Activated CD4-positive, alpha-beta memory T cell treated with anti-CD3 and anti-CD28 coated beads for 36 hours (primary cell): ENCODE measurements around the gene DPYSL4. TPM values are rescaled to one million over a fixed set of nuclear protein-coding genes. Genes with fewer than 3 reads are reported as not detected.

Experiments
- CTCF ChIA-PET: fragments of 350-600 bp; sonication (Branson Sonifier 250); formaldehyde crosslinking; loops from one replicate; lab custom pipeline; 2021; ENCODE audit warnings: antibody characterized with exemption, inconsistent platforms; lab: Charles Lee
- POLR2A ChIA-PET: fragments of 350-600 bp; sonication (Branson Sonifier 250); formaldehyde crosslinking; loops from one replicate; lab custom pipeline; 2021; ENCODE audit warnings: antibody characterized with exemption; lab: Charles Lee
- DNase-seq: peaks from one replicate; pipeline ENCODE4 v3.0.0-alpha.2; 2020
- H3K27ac Mint-ChIP-seq: one replicate; pipeline ENCODE4 v1.8.0; 2021; ENCODE audit warnings: mixed read lengths
- H3K27me3 Mint-ChIP-seq: one replicate; pipeline ENCODE4 v1.8.0; 2021; ENCODE audit warnings: mixed read lengths
- H3K36me3 Mint-ChIP-seq: one replicate; pipeline ENCODE4 v1.8.0; 2021; ENCODE audit warnings: mixed read lengths
- H3K4me1 Mint-ChIP-seq: one replicate; pipeline ENCODE4 v1.8.0; 2021; ENCODE audit warnings: low read depth, mixed read lengths
- H3K4me3 Mint-ChIP-seq: one replicate; pipeline ENCODE4 v1.8.0; 2021; ENCODE audit warnings: mild to moderate bottlenecking, mixed read lengths
- H3K9me3 Mint-ChIP-seq: one replicate; pipeline ENCODE4 v1.8.0; 2021; ENCODE audit warnings: mixed read lengths
- intact Hi-C: fragments of 100-400 bp; cut with micrococcal nuclease; formaldehyde crosslinking; loops from one replicate; pipeline ENCODE4 v1.15.1; 2023
- total RNA-seq, 2 experiments: library from RNA; stranded (reverse); gene quantifications; one replicate each; pipeline ENCODE4 v1.2.3, GENCODE V29; 2021

The DPYSL4 gene
- total RNA-seq, 2 experiments from 2014 or later = 7.0 to 7.2 TPM

DNA sequence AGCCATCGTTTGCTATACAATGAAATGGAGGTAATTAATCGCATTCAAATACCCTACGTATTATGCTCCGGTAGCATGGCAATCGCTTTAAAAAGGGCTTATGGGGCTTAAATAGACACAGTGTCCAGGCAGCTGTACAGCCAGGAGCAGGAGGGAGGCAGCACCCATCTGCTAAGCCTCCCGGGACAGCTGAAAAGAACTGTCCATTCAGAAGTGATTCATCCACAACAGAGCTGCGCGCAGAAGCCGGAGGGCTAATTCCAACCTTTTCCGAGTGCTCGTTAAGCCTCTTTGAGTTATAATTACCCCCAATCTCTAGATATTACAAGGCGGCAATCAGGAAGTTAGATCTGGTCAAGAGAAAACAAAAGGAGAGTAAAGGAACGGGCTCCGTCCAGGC is 58.3 kb downstream of the DPYSL4 start:
- Mint-ChIP-seq H3K9me3 (no peaks in the 10 kb centered on the region), H3K36me3 (no peaks in the 10 kb centered on the region), H3K4me1 (no peaks in the 10 kb centered on the region), H3K4me3 (no peak overlapping the region), H3K27ac (no peak overlapping the region), H3K27me3 (no peaks in the 10 kb centered on the region)
- no peak for DNase-seq
- ChIA-PET POLR2A (no interaction called here), CTCF (no interaction called here)
- intact Hi-C loops = no loop called here

DNA sequence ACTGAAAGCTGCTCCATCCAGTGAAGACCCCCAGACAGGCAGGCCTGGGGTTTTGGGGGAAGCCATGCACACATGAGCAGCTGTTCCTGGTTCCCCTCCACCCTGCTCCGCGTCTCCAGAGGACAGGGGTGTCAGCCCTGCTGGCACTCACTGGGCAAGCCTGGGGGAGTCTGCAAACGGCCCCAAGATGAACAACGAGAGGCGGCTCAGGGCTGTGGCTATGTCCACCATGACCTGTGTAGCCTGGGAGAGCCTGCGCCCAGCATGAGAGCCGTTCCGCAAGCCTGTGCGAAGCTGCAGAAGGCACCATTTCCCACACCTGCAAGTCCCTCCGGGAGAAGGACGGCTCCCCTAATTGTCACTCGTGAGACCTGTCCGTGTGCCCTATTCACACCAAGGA is 59.5 kb downstream of the DPYSL4 start:
- no peak for DNase-seq
- H3K36me3 Mint-ChIP-seq = no peaks in the 10 kb centered on the region
- ChIA-PET POLR2A (no interaction called here), CTCF (no interaction called here)
- H3K4me1 Mint-ChIP-seq = no peaks in the 10 kb centered on the region
- intact Hi-C loops = no loop called here
- no peaks in the 10 kb centered on the region for H3K9me3 Mint-ChIP-seq
- no peaks in the 10 kb centered on the region for H3K27me3 Mint-ChIP-seq
- no peak overlapping the region for H3K4me3 Mint-ChIP-seq
- no peak overlapping the region for H3K27ac Mint-ChIP-seq

DNA sequence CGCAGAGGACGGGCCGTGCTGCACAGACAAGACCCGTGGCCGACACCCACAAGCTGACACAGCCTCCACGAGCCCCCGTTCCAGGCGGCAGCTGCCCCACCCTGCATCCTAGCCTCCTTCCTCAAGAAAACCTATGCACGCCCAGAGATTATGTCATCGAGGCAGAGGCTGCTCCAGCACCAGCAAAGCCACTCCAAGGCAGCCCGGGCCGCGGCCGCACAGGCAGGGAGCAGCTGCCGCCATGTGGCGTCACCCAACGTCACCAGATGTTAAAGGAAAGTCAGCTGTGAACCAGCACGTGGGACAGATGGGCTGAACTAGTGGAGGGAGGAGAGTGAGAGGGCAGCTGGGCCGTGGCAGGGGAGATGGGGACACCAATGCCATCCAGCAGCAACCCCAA is 61.2 kb downstream of the DPYSL4 start:
- ChIA-PET CTCF (no interaction called here), POLR2A (no interaction called here)
- DNase-seq = no peak
- H3K9me3 Mint-ChIP-seq = no peaks in the 10 kb centered on the region
- no peak overlapping the region for H3K4me3 Mint-ChIP-seq
- intact Hi-C loops = no loop called here
- no peaks in the 10 kb centered on the region for H3K36me3 Mint-ChIP-seq
- H3K4me1 Mint-ChIP-seq = no peaks in the 10 kb centered on the region
- H3K27ac Mint-ChIP-seq = no peak overlapping the region
- H3K27me3 Mint-ChIP-seq = no peaks in the 10 kb centered on the region

DNA sequence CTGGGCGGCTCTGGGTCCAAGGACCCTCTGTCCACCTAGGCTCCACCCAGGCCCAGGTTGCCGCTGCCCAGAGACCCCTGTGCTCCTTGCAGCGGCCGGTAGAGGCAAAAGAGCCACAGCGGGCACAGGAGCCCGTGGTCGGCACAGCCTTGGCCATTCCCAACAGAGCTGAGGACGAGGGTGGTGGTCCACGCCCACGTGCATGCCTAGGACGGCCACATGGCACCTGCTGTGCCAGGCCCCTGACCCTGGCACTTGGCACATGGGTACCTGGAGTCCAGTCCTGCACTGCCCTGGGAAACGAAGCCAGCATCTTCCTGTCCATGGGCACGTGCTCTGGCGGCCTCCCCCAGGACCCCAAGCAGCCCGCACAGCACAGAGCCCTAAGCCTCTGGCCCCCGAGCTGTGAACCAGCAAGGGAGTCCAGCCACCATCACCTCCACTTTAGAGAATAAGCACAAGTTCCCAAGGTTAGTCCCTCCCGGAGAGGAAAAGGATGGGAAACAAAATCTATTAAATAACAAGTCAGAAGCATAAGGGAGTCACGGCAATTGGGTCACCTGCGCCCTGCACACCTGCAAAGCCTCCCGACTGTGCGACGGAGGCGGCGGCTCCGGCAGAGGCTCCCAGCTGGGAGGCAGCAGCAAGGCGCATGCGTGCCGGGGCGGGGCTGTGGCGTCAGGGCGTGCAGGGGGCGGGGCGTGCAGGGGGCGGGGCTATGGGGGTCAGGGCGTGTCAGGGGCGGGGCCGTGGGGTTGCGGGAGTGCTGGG is 61.9 kb downstream of the DPYSL4 start:
- Mint-ChIP-seq H3K27me3 (no peaks in the 10 kb centered on the region), H3K4me3 (peak overlapping the region; percentile 41), H3K9me3 (no peaks in the 10 kb centered on the region), H3K27ac (no peak overlapping the region), H3K4me1 (no peaks in the 10 kb centered on the region), H3K36me3 (no peaks in the 10 kb centered on the region)
- CTCF ChIA-PET = no interaction called here
- POLR2A ChIA-PET = no interaction called here
- DNase-seq = peak; percentile 70
- intact Hi-C loops = no loop called here

DNA sequence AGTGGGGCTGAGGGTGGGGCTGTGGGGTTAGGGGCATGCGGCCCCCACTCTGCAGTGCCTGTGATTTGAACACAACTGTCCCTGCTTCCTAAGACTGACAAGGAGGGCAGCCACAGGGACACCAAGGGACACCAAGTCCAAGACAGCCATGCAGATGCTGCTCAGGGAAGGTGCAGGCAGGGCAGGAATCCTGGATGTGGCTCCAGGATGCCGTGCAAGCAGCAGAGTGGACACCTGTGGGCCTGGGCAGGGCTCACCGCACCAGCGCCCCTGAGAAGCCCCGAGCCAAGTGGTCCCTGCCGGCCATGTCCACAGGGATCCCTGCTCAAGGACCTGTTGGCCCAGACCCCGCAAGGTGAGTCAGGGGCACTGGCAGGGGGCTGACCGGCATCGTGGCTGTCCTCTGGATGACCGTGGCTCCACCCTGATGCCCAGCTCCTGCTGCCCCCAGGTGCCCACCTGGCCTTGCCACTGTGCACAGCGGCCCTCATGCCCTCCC is 62.5 kb downstream of the DPYSL4 start:
- ChIA-PET POLR2A (no interaction called here), CTCF (no interaction called here)
- H3K4me1 Mint-ChIP-seq = no peaks in the 10 kb centered on the region
- no peaks in the 10 kb centered on the region for H3K9me3 Mint-ChIP-seq
- no peak for DNase-seq
- intact Hi-C loops = no loop called here
- no peak overlapping the region for H3K4me3 Mint-ChIP-seq
- H3K36me3 Mint-ChIP-seq = no peaks in the 10 kb centered on the region
- H3K27ac Mint-ChIP-seq = no peak overlapping the region
- H3K27me3 Mint-ChIP-seq = no peaks in the 10 kb centered on the region

DNA sequence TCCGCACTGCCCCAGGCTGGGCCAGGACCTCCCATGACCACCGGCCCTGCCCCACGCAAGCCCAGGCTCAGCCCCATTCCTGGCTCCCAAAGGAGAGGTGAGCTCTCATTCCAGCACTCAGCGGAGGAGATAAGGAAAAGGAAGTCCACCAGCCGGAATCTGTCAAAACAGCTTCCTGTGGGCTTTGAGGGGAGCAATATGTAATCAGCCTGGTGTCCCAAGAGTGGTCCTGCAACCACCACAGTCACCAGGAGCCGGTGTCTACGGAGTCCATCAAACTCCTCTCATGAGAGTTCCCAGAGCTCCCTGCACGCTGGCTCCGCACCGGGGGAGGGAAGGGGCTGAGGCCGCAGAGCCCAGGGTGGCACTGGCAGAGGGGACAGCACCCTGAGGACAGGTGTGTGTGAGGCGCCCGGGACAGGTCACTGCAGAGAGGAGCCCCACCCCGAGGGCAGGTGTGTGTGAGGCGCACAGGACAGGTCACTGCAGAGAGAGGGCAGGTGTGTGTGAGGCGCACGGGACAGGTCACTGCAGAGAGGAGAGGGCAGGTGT is 63.2 kb downstream of the DPYSL4 start:
- Mint-ChIP-seq H3K27me3 (no peaks in the 10 kb centered on the region), H3K36me3 (no peaks in the 10 kb centered on the region), H3K27ac (no peak overlapping the region), H3K9me3 (no peaks in the 10 kb centered on the region), H3K4me1 (no peaks in the 10 kb centered on the region), H3K4me3 (no peak overlapping the region)
- POLR2A ChIA-PET = no interaction called here
- CTCF ChIA-PET = no interaction called here
- no peak for DNase-seq
- intact Hi-C loops = no loop called here

DNA sequence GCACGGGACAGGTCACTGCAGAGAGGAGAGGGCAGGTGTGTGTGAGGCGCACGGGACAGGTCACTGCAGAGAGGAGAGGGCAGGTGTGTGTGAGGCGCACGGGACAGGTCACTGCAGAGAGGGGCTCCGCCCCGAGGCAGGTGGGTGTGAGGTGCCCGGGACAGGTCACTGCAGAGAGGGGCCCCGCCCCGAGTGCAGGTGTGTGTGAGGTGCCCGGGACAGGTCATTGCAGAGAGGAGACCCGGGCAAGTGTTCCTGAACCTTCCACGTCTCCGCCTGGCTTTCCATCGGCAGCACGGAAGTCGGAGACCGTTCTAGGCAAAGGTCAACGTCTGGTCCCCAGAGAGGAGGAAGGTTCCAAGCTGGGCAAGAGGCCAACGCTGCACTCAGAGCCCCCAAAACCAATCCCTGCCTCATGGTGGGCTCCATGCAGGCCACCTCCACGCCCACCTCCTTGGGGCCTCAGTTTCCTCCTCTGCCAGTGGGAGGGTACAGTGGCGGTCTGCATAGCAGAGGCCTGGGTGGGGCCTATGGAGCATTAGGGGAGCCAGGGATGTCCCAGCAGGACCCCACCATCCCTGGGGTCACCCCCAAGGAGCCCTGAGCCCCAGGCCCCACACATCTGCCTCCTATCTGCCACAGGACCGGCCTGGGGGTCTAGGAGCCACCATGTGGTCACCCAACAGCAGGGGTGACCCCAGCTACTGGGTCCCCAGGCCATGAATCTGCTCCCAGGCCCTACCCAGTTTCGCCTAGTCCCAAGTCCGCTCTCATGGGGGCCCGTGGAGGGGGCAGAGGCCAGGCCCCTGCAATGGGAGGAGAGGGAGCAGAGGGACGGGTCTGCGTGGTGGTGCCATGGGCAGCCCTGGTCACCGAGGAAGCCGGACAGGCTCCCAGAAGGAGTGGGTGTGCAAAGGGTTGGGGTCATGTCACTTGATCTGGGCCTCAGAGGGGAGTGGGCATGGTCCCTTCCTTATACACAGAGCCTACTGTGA is 64.0 kb downstream of the DPYSL4 start:
- no peaks in the 10 kb centered on the region for H3K36me3 Mint-ChIP-seq
- ChIA-PET CTCF (no interaction called here), POLR2A (no interaction called here)
- H3K4me1 Mint-ChIP-seq = peaks cover 4% of the 10 kb centered on the region
- H3K27ac Mint-ChIP-seq = no peak overlapping the region
- H3K9me3 Mint-ChIP-seq = no peaks in the 10 kb centered on the region
- intact Hi-C loops = no loop called here
- H3K27me3 Mint-ChIP-seq = no peaks in the 10 kb centered on the region
- DNase-seq = no peak
- no peak overlapping the region for H3K4me3 Mint-ChIP-seq

DNA sequence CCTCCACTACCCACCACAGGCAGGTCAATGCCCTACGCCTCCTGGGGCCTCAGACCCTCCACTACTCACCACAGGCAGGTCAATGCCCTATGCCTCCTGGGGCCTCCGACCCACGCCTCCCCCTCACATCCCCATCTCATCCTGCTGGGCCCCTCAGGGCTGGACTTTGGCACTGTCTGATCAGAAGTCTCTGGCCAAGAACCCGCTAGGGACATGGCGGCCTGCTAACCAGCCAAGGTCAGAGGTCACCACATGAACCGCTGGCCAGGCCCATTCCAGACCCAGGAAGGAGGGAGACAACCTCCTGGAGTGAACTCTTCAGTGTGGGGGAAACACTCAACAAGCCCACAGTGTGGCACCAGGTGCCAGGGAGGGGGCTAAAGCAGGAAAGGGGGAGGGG is 65.2 kb downstream of the DPYSL4 start:
- Mint-ChIP-seq H3K27me3 (no peaks in the 10 kb centered on the region), H3K36me3 (no peaks in the 10 kb centered on the region), H3K9me3 (no peaks in the 10 kb centered on the region), H3K4me3 (no peak overlapping the region), H3K4me1 (peaks cover 6% of the 10 kb centered on the region), H3K27ac (no peak overlapping the region)
- ChIA-PET POLR2A (no interaction called here), CTCF (no interaction called here)
- intact Hi-C loops = no loop called here
- no peak for DNase-seq

DNA sequence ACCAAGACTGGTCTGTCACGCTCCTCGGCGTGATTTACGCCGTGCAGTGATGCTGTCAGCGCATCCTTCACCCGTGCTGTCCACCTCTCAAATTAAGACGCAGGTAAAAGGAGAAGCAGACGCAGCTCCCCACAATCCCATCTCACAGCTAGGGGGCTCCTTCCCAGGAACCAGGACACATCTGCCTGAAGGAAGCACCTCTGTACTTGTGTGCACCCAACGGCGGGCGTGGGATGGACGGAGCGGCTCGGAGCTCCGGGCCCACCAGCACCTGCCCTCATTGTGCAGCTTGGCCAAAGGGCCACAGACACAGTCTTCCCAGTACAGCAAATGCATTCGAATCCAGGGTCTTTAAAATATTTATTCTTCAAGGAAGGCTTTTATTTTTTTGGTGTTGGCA is 65.7 kb downstream of the DPYSL4 start:
- Mint-ChIP-seq H3K27ac (no peak overlapping the region), H3K4me3 (no peak overlapping the region), H3K4me1 (peaks cover 8% of the 10 kb centered on the region), H3K9me3 (no peaks in the 10 kb centered on the region), H3K27me3 (no peaks in the 10 kb centered on the region), H3K36me3 (no peaks in the 10 kb centered on the region)
- intact Hi-C loops = no loop called here
- DNase-seq = no peak
- POLR2A ChIA-PET = no interaction called here
- CTCF ChIA-PET = no interaction called here

DNA sequence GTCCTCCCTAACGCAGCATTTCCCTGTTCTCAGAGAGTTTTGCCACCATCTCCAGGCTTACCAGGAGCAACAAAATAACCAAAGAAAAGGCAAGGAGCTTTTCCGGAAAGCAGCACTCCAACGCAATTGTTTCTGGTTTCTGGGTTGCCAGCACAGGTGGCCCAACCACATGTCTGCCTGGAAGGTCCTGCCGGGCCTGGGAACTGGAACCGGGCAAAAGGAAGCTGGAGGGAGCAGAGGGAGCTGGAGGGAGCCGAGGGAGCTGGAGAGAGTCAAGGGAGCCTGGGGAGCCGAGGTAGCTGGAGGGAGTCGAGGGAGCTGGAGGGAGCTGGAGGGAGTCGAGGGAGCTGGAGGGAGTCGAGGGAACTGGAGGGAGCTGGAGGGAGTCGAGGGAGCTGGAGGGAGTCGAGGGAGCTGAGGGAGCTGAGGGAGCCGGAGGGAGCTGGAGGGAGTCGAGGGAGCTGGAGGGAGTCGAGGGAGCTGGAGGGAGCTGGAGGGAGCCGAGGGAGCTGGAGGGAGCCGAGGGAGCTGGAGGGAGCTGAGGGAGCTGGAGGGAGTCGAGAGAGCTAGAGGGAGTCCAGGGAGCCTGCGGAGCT is 66.4 kb downstream of the DPYSL4 start:
- H3K9me3 Mint-ChIP-seq = no peaks in the 10 kb centered on the region
- no peak overlapping the region for H3K27ac Mint-ChIP-seq
- H3K4me1 Mint-ChIP-seq = peaks cover 8% of the 10 kb centered on the region
- H3K36me3 Mint-ChIP-seq = no peaks in the 10 kb centered on the region
- intact Hi-C loops = no loop called here
- ChIA-PET CTCF (no interaction called here), POLR2A (no interaction called here)
- no peak for DNase-seq
- H3K4me3 Mint-ChIP-seq = no peak overlapping the region
- no peaks in the 10 kb centered on the region for H3K27me3 Mint-ChIP-seq

DNA sequence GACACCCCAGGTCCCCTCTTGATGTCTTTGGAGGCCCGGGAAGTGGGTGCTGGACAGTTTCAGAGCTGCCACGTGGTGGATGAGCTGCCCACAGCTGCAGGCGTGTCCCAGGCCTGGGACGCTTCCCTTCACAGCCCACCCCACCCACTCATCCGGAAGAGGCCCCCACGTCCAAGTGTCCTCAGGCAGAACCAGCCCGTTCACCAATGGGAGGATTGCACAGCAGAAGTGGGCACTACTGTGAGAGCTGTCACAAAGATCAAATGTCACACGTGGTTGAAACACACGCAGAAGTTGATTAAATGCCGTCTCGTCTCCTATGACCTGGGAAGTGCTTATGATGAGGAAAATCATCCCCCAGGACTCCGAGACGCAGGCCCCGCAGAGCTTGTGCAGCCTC is 68.1 kb downstream of the DPYSL4 start:
- no peaks in the 10 kb centered on the region for H3K36me3 Mint-ChIP-seq
- H3K27ac Mint-ChIP-seq = no peak overlapping the region
- no peak overlapping the region for H3K4me3 Mint-ChIP-seq
- H3K9me3 Mint-ChIP-seq = no peaks in the 10 kb centered on the region
- H3K27me3 Mint-ChIP-seq = no peaks in the 10 kb centered on the region
- ChIA-PET CTCF (no interaction called here), POLR2A (no interaction called here)
- no peak for DNase-seq
- peaks cover 8% of the 10 kb centered on the region for H3K4me1 Mint-ChIP-seq
- intact Hi-C loops = loop anchor here (5.0 kb wide), 1 partner anchor 52 kb away; the partner anchor contains the start of gene STK32C
